Spinal cord (tissue), 10 donors: ENCODE results near the gene GPR17. TPM values are rescaled to one million over a fixed set of nuclear protein-coding genes. Genes with fewer than 3 reads are reported as not detected.

Experiments
- DNase-seq, 6 donors: peaks; one replicate each; pipeline versions ENCODE4 v3.0.0 to v3.0.0-alpha.2; 2013 to 2015; ENCODE audit warnings: low spot score in 6 of 6, low read depth in 4 of 6
- H3K27ac ChIP-seq: one replicate; pipeline ENCODE4 v1.5.1; 2013; ENCODE audit warnings: low read depth, low read length, control low read depth
- H3K27me3 ChIP-seq: one replicate; pipeline ENCODE4 v1.6.1; 2013; ENCODE audit warnings: low read length; ENCODE audit not compliant: control insufficient read depth, insufficient read depth
- H3K36me3 ChIP-seq: one replicate; pipeline ENCODE4 v1.6.1; 2013; ENCODE audit warnings: low read length; ENCODE audit not compliant: control insufficient read depth, insufficient read depth
- H3K4me1 ChIP-seq: one replicate; pipeline ENCODE4 v1.6.1; 2013; ENCODE audit warnings: low read length; ENCODE audit not compliant: control insufficient read depth, insufficient read depth
- H3K4me3 ChIP-seq: one replicate; pipeline ENCODE4 v1.5.1; 2013; ENCODE audit warnings: low read depth, low read length, control low read depth
- H3K9me3 ChIP-seq: one replicate; pipeline ENCODE4 v1.6.1; 2013; ENCODE audit warnings: low read length; ENCODE audit not compliant: control insufficient read depth, insufficient read depth
- WGBS: methylation state at CpG from one replicate; pipeline ENCODE4 v1.1.5; 2013; ENCODE audit warnings: missing lambda C conversion rate; ENCODE audit not compliant: insufficient coverage; 5-methylcytosine and 5-hydroxymethylcytosine counted together
- polyA plus RNA-seq, 2 donors: library from polyadenylated mRNA; unstranded; fragments of 120-200 nt; gene quantifications; one replicate each; pipeline ENCODE4 v1.2.1, GENCODE V29; 2013; ENCODE audit not compliant: insufficient read length in 2 of 2
- total RNA-seq, 2 donors: library from RNA; depleted of rRNA in 1 of 2; stranded (reverse); fragments of 120-200 nt in 1 of 2; fragments of >200 nt in 1 of 2; gene quantifications; one replicate each; pipeline versions ENCODE4 v1.2.3 to v1.2.4, GENCODE V29; 2013 to 2014
- donor health status: healthy.

GPR17 gene
- total and polyA plus RNA-seq, 4 donors: 36.6 to 376 (median 148) TPM

GRCh38 chr2:127641133-127641532 lies 4.8 kb upstream of the GPR17 start:
- Histone ChIP-seq H3K4me3 (no peak overlapping the region), H3K4me1 (peaks cover 95% of the 10 kb centered on the region), H3K36me3 (peaks cover 27% of the 10 kb centered on the region), H3K9me3 (no peaks in the 10 kb centered on the region), H3K27me3 (no peaks in the 10 kb centered on the region), H3K27ac (no peak overlapping the region)
- WGBS: 88% methylated on average over 6 of the region's 6 CpGs
- no peak for DNase-seq

- no peaks in the 10 kb centered on the region for H3K9me3 ChIP-seq
Measured at GRCh38 chr2:127641846-127642507, 4.0 kb upstream of the GPR17 start.

DNA sequence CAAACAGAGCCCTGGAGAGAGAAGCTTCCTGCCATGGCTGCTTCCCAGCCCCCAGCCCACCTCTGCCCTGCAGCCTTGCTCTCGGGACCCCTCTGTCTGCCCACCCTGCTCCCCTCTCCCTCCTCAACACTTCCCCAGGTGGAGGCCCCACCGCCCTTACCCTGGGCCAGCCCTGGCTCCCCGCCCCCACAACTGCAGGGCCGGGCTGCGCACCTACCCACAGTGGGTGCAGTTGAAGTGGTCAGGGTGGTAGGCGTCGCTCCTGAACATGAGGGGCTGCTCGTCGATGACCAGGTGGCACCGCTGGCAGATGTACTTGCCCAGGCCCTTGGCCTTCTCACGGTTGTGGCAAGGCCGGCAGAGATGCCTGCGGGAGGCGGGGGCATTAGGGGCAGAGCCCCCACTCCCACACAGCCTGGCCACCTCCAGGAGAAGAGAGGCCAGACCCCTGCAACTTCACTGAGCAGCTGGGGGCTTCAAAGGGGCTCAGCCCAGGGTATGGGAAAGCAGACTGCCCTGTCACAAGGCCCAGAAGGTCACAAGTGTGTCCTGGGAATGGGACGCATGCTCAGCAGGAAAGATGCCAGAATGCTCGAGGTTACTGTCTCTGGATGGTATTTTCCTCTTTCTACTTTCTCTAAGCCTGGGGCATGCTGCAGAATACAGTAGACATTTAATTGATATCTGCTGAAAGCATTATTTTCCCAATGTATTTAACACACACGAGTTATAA lies 3.1 kb upstream of the GPR17 start:
- H3K27ac ChIP-seq: peak overlapping the region; percentile 65
- H3K27me3 ChIP-seq: no peaks in the 10 kb centered on the region
- peak in 1 of 6 donors; percentile 20 for DNase-seq
- H3K4me1 ChIP-seq: peaks cover 97% of the 10 kb centered on the region
- no peaks in the 10 kb centered on the region for H3K9me3 ChIP-seq
- 76% methylated on average over 16 of the region's 17 CpGs for WGBS
- H3K36me3 ChIP-seq: peaks cover 24% of the 10 kb centered on the region
- H3K4me3 ChIP-seq: no peak overlapping the region

More at GRCh38 chr2:127641846-127642507, 4.0 kb upstream of the GPR17 start:
- WGBS: 80% methylated on average over 24 of the region's 25 CpGs
- no peak for DNase-seq
- no peaks in the 10 kb centered on the region for H3K27me3 ChIP-seq
- peaks cover 28% of the 10 kb centered on the region for H3K36me3 ChIP-seq
- no peak overlapping the region for H3K4me3 ChIP-seq
- H3K4me1 ChIP-seq: peaks cover 97% of the 10 kb centered on the region
- peak overlapping the region; percentile 57 for H3K27ac ChIP-seq

DNA sequence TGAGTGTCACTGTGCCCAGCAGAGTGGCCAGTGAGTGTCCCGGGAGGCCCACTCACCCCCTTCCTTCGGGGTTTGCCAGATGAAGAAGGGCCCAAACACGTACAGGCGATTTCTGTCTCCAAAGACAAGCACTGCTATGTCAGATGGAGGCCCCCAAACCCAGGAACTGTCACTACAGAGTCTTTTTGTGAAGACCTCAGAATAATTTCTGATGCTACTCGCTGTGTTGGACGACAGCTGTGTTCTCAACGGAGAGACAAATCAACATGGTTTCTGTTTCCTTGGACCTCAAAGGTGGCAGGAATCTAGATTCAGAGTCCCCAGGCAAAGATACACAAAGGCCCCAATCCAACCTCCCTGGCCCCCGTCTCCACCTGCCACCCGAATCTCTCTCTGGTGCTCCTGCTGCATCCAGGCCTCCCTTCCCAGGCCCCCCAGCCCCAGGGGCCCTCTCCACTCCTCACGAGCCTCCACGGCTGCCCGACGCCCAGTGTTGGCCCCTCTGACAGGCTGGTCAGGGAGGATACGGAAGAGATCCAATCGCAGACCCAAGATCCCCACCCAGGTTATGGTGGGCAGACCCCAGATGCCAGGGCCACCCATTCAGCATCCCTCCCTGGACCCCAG lies 2.4 kb upstream of the GPR17 start:
- Histone ChIP-seq H3K9me3 (no peaks in the 10 kb centered on the region), H3K4me1 (peaks cover 96% of the 10 kb centered on the region), H3K27ac (peak overlapping the region; percentile 65), H3K27me3 (no peaks in the 10 kb centered on the region), H3K4me3 (no peak overlapping the region), H3K36me3 (peaks cover 19% of the 10 kb centered on the region)
- WGBS: 79% methylated on average over 15 of the region's 15 CpGs
- DNase-seq: peak in 2 of 6 donors; percentile 57 to 61

GRCh38 chr2:127644066-127645025 lies 1.6 kb upstream of the GPR17 start:
- H3K27ac ChIP-seq: peak overlapping the region; percentile 65
- peaks cover 92% of the 10 kb centered on the region for H3K4me1 ChIP-seq
- no peaks in the 10 kb centered on the region for H3K27me3 ChIP-seq
- H3K9me3 ChIP-seq: no peaks in the 10 kb centered on the region
- H3K36me3 ChIP-seq: peaks cover 17% of the 10 kb centered on the region
- DNase-seq: no peak
- 82% methylated on average over 19 of the region's 19 CpGs for WGBS
- no peak overlapping the region for H3K4me3 ChIP-seq

- no peak overlapping the region for H3K4me3 ChIP-seq
- WGBS: no CpG with 5 or more reads among the region's 1 CpG
- no peaks in the 10 kb centered on the region for H3K27me3 ChIP-seq
- peaks cover 22% of the 10 kb centered on the region for H3K36me3 ChIP-seq
- H3K9me3 ChIP-seq: no peaks in the 10 kb centered on the region
- peak overlapping the region; percentile 65 for H3K27ac ChIP-seq
- H3K4me1 ChIP-seq: peaks cover 92% of the 10 kb centered on the region
- no peak for DNase-seq
Measured at GRCh38 chr2:127645026-127645394, 943 bp upstream of the GPR17 start.

GRCh38 chr2:127646487-127647241 lies 711 bp downstream of the GPR17 start:
- DNase-seq: no peak
- Histone ChIP-seq H3K27ac (peak overlapping the region; percentile 87), H3K27me3 (no peaks in the 10 kb centered on the region), H3K36me3 (peaks cover 35% of the 10 kb centered on the region), H3K4me1 (peaks cover 92% of the 10 kb centered on the region), H3K9me3 (no peaks in the 10 kb centered on the region), H3K4me3 (peak overlapping the region; percentile 57)
- 74% methylated on average over 17 of the region's 24 CpGs for WGBS

GRCh38 chr2:127647242-127648190 lies 1.6 kb downstream of the GPR17 start:
- peaks cover 37% of the 10 kb centered on the region for H3K36me3 ChIP-seq
- 67% methylated on average over 16 of the region's 16 CpGs for WGBS
- no peaks in the 10 kb centered on the region for H3K9me3 ChIP-seq
- H3K27me3 ChIP-seq: no peaks in the 10 kb centered on the region
- peak overlapping the region; percentile 87 for H3K27ac ChIP-seq
- DNase-seq: no peak
- peak overlapping the region; percentile 57 for H3K4me3 ChIP-seq
- H3K4me1 ChIP-seq: peaks cover 93% of the 10 kb centered on the region
